Chondrocyte (in vitro differentiated cells): ENCODE measurements around the gene CXCL10. TPM values are rescaled to one million over a fixed set of nuclear protein-coding genes. Genes with fewer than 3 reads are reported as not detected.

ENCODE experiments used
- DNase-seq: peaks from one replicate; pipeline ENCODE4 v3.0.0; 2021; ENCODE audit warnings: mixed read lengths, low spot score
- H3K27ac Mint-ChIP-seq: one replicate; pipeline ENCODE4 v1.8.0; 2021; ENCODE audit warnings: mild to moderate bottlenecking, moderate library complexity, mixed read lengths; ENCODE audit not compliant: unreplicated experiment
- H3K27me3 Mint-ChIP-seq: 2 replicates; pipeline ENCODE4 v1.8.0; 2021; ENCODE audit warnings: low read depth, mixed read lengths
- H3K36me3 Mint-ChIP-seq: 2 replicates; pipeline ENCODE4 v1.8.0; 2021; ENCODE audit warnings: low read depth, mixed read lengths
- H3K4me1 Mint-ChIP-seq: 2 replicates; pipeline ENCODE4 v1.8.0; 2021; ENCODE audit warnings: low read depth, mild to moderate bottlenecking, mixed read lengths
- H3K4me3 Mint-ChIP-seq: one replicate; pipeline ENCODE4 v1.8.0; 2021; ENCODE audit warnings: mild to moderate bottlenecking, moderate library complexity, mixed read lengths; ENCODE audit not compliant: unreplicated experiment
- H3K9me3 Mint-ChIP-seq: 2 replicates; pipeline ENCODE4 v1.8.0; 2021; ENCODE audit warnings: low read depth, mixed read lengths
- CTCF ChIP-seq: fragments of 200-600 bp; sonication (generic); IDR thresholded peaks from 2 replicates; pipeline ENCODE4 v1.5.0; 2021; ENCODE audit warnings: antibody characterized with exemption, mild to moderate bottlenecking, moderate library complexity
- total RNA-seq: library from RNA; stranded (reverse); gene quantifications from 3 replicates; pipeline ENCODE4 v1.2.1, GENCODE V29; 2021

CXCL10 gene
- total RNA-seq, 1 donor from 2014 or later, result not detected

DNA sequence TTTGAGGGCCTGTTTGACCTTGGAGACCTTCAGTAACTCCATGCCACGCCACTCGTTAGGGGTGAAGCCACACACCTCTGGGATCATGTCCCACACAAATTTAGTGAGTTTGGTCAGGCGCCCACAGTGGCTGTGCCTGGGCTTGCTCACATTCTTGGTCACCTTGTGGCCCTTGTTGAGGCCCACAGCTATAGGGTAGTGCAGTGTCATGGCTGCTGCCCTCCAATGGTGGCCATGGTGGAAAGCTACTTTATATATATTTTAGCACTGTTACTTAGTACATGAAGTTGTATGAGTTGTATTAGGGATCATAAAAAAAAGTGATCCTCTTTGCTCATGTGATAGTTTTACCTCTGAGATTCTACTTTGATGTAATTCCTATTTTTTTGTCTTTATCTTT, 13.6 kb upstream of the CXCL10 start:
- Mint-ChIP-seq H3K4me3 (no peak overlapping the region), H3K27ac (no peak overlapping the region), H3K27me3 (peaks cover 8% of the 10 kb centered on the region), H3K36me3 (no peaks in the 10 kb centered on the region), H3K9me3 (no peaks in the 10 kb centered on the region), H3K4me1 (peaks cover 4% of the 10 kb centered on the region)
- no peak for DNase-seq
- no peak for TF ChIP-seq CTCF

- no peak for TF ChIP-seq CTCF
- DNase-seq, result no peak
- Mint-ChIP-seq H3K27me3 (peaks cover 12% of the 10 kb centered on the region), H3K9me3 (no peaks in the 10 kb centered on the region), H3K27ac (no peak within 1 kb of the TSS), H3K4me1 (no peaks in the 10 kb centered on the region), H3K4me3 (no peak within 1 kb of the TSS), H3K36me3 (no peaks in the 10 kb centered on the region)
Measured at GRCh38 chr4:76035799-76036380, 12.6 kb upstream of the CXCL10 start, which contains the start of gene CXCL11. Gene CXCL11 (minus strand): TSS chr4:76036070. CDS start chr4:76035987, 83 bp downstream.

DNA sequence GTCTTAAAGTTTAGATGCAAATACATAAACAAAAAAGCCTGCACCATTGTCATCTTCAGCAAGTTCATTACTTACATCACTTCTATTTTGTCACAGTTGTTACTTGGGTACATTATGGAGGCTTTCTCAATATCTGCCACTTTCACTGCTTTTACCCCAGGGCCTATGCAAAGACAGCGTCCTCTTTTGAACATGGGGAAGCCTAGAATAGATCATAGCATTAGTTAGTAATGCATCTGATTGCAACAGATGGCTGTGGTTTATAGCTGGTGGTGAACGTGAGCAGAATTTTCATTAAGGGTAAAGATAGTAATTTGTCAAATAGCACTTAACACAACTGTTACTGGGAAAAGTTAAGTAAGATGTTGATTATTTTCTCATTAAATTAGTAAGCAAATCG, 11.8 kb upstream of the CXCL10 start:
- TF ChIP-seq CTCF, result no peak
- Mint-ChIP-seq H3K9me3 (no peaks in the 10 kb centered on the region), H3K4me1 (no peaks in the 10 kb centered on the region), H3K4me3 (no peak overlapping the region), H3K27ac (no peak overlapping the region), H3K36me3 (no peaks in the 10 kb centered on the region), H3K27me3 (peaks cover 17% of the 10 kb centered on the region)
- DNase-seq, result no peak

DNA sequence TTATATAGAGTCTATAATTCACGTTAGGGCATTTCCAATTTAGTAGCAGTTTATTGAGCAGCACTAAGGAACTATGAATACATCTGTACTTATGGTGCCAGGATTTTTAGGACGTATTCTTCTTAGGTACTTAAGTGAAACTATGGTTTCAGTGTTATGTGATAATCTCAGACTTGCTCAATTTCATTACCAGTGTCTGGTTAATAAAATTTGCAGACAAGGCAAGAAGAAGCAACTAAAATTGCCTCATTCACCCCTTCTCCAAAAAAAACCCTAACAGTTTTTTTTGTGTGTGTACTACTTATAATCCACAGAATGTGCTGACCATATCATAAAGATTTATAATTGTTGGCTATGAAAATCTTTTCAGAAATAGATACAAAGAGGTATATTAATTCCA, 6.0 kb upstream of the CXCL10 start:
- Mint-ChIP-seq H3K9me3 (no peaks in the 10 kb centered on the region), H3K27ac (no peak overlapping the region), H3K36me3 (no peaks in the 10 kb centered on the region), H3K4me1 (no peaks in the 10 kb centered on the region), H3K4me3 (no peak overlapping the region), H3K27me3 (peaks cover 48% of the 10 kb centered on the region)
- no peak for TF ChIP-seq CTCF
- no peak for DNase-seq

DNA sequence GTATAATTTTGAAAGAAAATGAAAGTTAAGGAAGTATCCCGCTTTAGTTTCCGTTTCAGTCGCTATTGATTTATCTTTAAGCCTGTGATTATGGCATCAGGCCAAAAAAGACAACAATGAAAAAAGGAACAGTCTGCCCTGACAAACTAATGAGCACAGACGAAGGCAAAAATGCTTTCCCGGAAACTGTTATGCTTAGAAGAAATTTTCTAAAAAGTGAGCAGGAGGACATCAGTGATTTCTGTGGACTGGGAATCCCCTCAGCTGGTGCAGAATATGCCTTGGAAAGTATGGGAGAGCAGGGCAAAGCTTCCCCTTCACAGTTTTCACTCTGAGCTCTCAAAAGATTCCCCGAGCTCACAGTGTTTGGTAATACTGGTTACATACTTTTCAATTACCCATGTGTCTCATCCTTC, 5.1 kb upstream of the CXCL10 start:
- Mint-ChIP-seq H3K4me3 (no peak overlapping the region), H3K27ac (no peak overlapping the region), H3K9me3 (no peaks in the 10 kb centered on the region)

More for the DNA sequence above, 5.1 kb upstream of the CXCL10 start:
- DNase-seq, result no peak
- Mint-ChIP-seq H3K27me3 (peaks cover 49% of the 10 kb centered on the region), H3K36me3 (no peaks in the 10 kb centered on the region), H3K4me1 (no peaks in the 10 kb centered on the region)
- TF ChIP-seq CTCF, result no peak
